HCT116 (cell line): Measurements from ENCODE around the gene PLA2G15. TPM values are rescaled to one million over a fixed set of nuclear protein-coding genes. Genes with fewer than 3 reads are reported as not detected.

Experiments
- ATAC-seq: fragments of 200-7000 bp; cut with Tn5 transposase; 2 replicates; pipeline ENCODE4 v1.9.1; 2020; ENCODE audit warnings: mild to moderate bottlenecking, moderate library complexity
- BruUV-seq: library from RNA; stranded (reverse); fragments of 400-500 nt; replicated peaks from 2 replicates; lab custom pipeline; 2021; lab: Mats Ljungman, UMichigan
- CTCF ChIA-PET: fragments of 300-600 bp; sonication (Branson Sonifier 250); formaldehyde crosslinking; loops from one replicate; lab custom pipeline; 2021; ENCODE audit warnings: antibody characterized with exemption; lab: Charles Lee
- POLR2A ChIA-PET: fragments of 300-600, 350-600 bp; sonication (Branson Sonifier 250); formaldehyde crosslinking; loops from one replicate; lab custom pipeline; 2021; ENCODE audit warnings: antibody characterized with exemption; lab: Charles Lee
- RAD21 ChIA-PET, 2 experiments: fragments of 300-600 bp; sonication (Branson Sonifier 250); formaldehyde crosslinking; loops; one replicate each; lab custom pipeline; 2023; ENCODE audit warnings: low total read pairs in 2 of 2; ENCODE audit not compliant: uncharacterized antibody in 2 of 2, unreplicated experiment in 2 of 2, low non-redundant PET in 1 of 2; lab: Charles Lee
- DNase-seq: peaks from one replicate; pipeline ENCODE4 v3.0.0-alpha.2; 2010; ENCODE audit warnings: low read depth, low spot score
- H2AFZ ChIP-seq: fragments of 200-600 bp; shearing (Covaris generic), sonication (generic); 2 replicates; pipeline ENCODE4 v1.6.1; 2017; ENCODE audit warnings: low read depth, mixed run types, mixed read lengths, antibody characterized with exemption, low read length; ENCODE audit not compliant: poor library complexity, severe bottlenecking
- H3K27ac ChIP-seq: 2 replicates; pipeline ENCODE4 v1.5.1; 2012; ENCODE audit warnings: low read depth, low read length
- H3K27me3 ChIP-seq: fragments of 200-600 bp; sonication (generic); 2 replicates; pipeline ENCODE4 v1.6.1; 2016; ENCODE audit warnings: mixed run types, low read length, mixed read lengths; ENCODE audit not compliant: insufficient read depth
- H3K36me3 ChIP-seq, 2 experiments: fragments of 200-500 bp in 1 of 2; fragments of 200-600 bp in 1 of 2; sonication (Bioruptor generic) in 1 of 2; sonication (generic) in 1 of 2; 2 replicates each; pipeline versions ENCODE4 v1.5.1 to v1.6.1; 2014 to 2016; ENCODE audit warnings: low read length in 2 of 2, inconsistent platforms in 1 of 2, mixed read lengths in 1 of 2, mixed run types in 1 of 2; ENCODE audit not compliant: insufficient read depth in 2 of 2, control insufficient read depth in 1 of 2
- H3K4me1 ChIP-seq, 2 experiments: fragments of 200-600 bp in 1 of 2; sonication (generic) in 1 of 2; 2 replicates each; pipeline versions ENCODE4 v1.5.1 to v1.6.1; 2012 to 2017; ENCODE audit warnings: low read length in 2 of 2, inconsistent platforms in 1 of 2, mild to moderate bottlenecking in 1 of 2, mixed read lengths in 1 of 2, mixed run types in 1 of 2, moderate library complexity in 1 of 2; ENCODE audit not compliant: insufficient read depth in 2 of 2, control insufficient read depth in 1 of 2
- H3K4me2 ChIP-seq: fragments of 200-600 bp; sonication (generic); 2 replicates; pipeline ENCODE4 v1.6.1; 2017; ENCODE audit warnings: mixed run types, low read length, mixed read lengths
- H3K4me3 ChIP-seq, 2 experiments: fragments of 200-600 bp in 1 of 2; sonication (generic) in 1 of 2; replicated peaks in 1 of 2; 2 replicates each; pipeline ENCODE4 v1.5.1; 2011 to 2016; ENCODE audit warnings: low read length in 2 of 2, control low read depth in 1 of 2, low read depth in 1 of 2, mild to moderate bottlenecking in 1 of 2, mixed read lengths in 1 of 2, mixed run types in 1 of 2
- H3K79me2 ChIP-seq: fragments of 200-600 bp; sonication (generic); 2 replicates; pipeline ENCODE4 v1.6.1; 2017; ENCODE audit warnings: mild to moderate bottlenecking, mixed run types, low read length, moderate library complexity, mixed read lengths; ENCODE audit not compliant: insufficient read depth
- H3K9ac ChIP-seq: fragments of 200-600 bp; sonication (generic); 2 replicates; pipeline ENCODE4 v1.6.1; 2016; ENCODE audit warnings: low read length, mixed read lengths
- H3K9me2 ChIP-seq: fragments of 200-600 bp; sonication (generic), shearing (Covaris generic); 2 replicates; pipeline ENCODE4 v1.6.1; 2017; ENCODE audit warnings: mixed run types, mild to moderate bottlenecking, moderate library complexity; ENCODE audit not compliant: insufficient read depth
- H3K9me3 ChIP-seq, 2 experiments: fragments of 200-500 bp in 1 of 2; fragments of 200-600 bp in 1 of 2; sonication (Bioruptor generic) in 1 of 2; sonication (generic) in 1 of 2; 2 replicates each; pipeline ENCODE4 v1.6.1; 2014 to 2017; ENCODE audit warnings: low read length in 2 of 2, mixed read lengths in 2 of 2, inconsistent platforms in 1 of 2, low read depth in 1 of 2, mild to moderate bottlenecking in 1 of 2, mixed run types in 1 of 2, moderate library complexity in 1 of 2; ENCODE audit not compliant: control insufficient read depth in 1 of 2, insufficient read depth in 1 of 2
- H4K20me1 ChIP-seq: fragments of 200-600 bp; sonication (generic), shearing (Covaris generic); 2 replicates; pipeline ENCODE4 v1.6.1; 2017; ENCODE audit warnings: mixed run types, mild to moderate bottlenecking, moderate library complexity; ENCODE audit not compliant: insufficient read depth
- CEBPB ChIP-seq: IDR thresholded peaks from 2 replicates; pipeline ENCODE4 v1.6.1; 2012; ENCODE audit warnings: low read depth
- EGR1 ChIP-seq: IDR thresholded peaks from 2 replicates; pipeline ENCODE4 v1.6.1; 2012; ENCODE audit warnings: low read depth
- ELF1 ChIP-seq: IDR thresholded peaks from 2 replicates; pipeline ENCODE4 v1.6.1; 2012; ENCODE audit warnings: low read depth, borderline replicate concordance
- EZH2phosphoT487 ChIP-seq: fragments of 200-600 bp; IDR thresholded peaks from 2 replicates; pipeline ENCODE4 v1.6.1; 2018; ENCODE audit warnings: antibody characterized with exemption, borderline replicate concordance
- FOSL1 ChIP-seq: IDR thresholded peaks from 2 replicates; pipeline ENCODE4 v1.6.1; 2012; ENCODE audit warnings: low read depth
- SIN3A ChIP-seq: IDR thresholded peaks from 2 replicates; pipeline ENCODE4 v1.6.1; 2012; ENCODE audit warnings: low read depth
- SP1 ChIP-seq: IDR thresholded peaks from 2 replicates; pipeline ENCODE4 v1.6.1; 2012; ENCODE audit warnings: low read depth
- YY1 ChIP-seq: IDR thresholded peaks from 2 replicates; pipeline ENCODE4 v1.6.1; 2011; ENCODE audit warnings: low read length, low read depth, moderate library complexity, mild to moderate bottlenecking; ENCODE audit not compliant: insufficient replicate concordance; ENCODE audit errors: extremely low read depth
- ZFX ChIP-seq: fragments of 450-650 bp; IDR thresholded peaks from 2 replicates; pipeline ENCODE4 v1.6.1; 2017
- ZNF274 ChIP-seq: fragments of 200-500 bp; sonication (Bioruptor generic); IDR thresholded peaks from 2 replicates; pipeline ENCODE4 v1.6.1; 2014; ENCODE audit warnings: mild to moderate bottlenecking, low read depth, low read length, inconsistent platforms
- intact Hi-C: fragments of 100-400 bp; cut with micrococcal nuclease; formaldehyde crosslinking; loops from 2 replicates; pipeline ENCODE4 v1.10.0; 2022
- total RNA-seq: library from RNA; stranded (reverse); gene quantifications from one replicate; pipeline ENCODE4 v1.2.1, GENCODE V29; 2021; ENCODE audit not compliant: unreplicated experiment
- TF ChIP-seq, protein P1 (sequence below): IDR thresholded peaks from 2 replicates; pipeline ENCODE4 v1.6.1; 2011; ENCODE audit warnings: mild to moderate bottlenecking, low read length, moderate library complexity; ENCODE audit not compliant: insufficient replicate concordance; ENCODE audit errors: extremely low read depth
- TF ChIP-seq, protein P2 (sequence below): IDR thresholded peaks from 2 replicates; pipeline ENCODE4 v1.6.1; 2012
- TF ChIP-seq, protein P3 (sequence below), 3 experiments: fragments of 200-600 bp in 1 of 3; sonication (generic) in 1 of 3; IDR thresholded peaks in 2 of 3; conservative IDR thresholded peaks in 1 of 3; 2 replicates each; pipeline ENCODE4 v1.5.1; 2012 to 2017; ENCODE audit warnings: low read depth in 2 of 3, low read length in 2 of 3, antibody characterized with exemption in 1 of 3, borderline replicate concordance in 1 of 3, control low read depth in 1 of 3, mild to moderate bottlenecking in 1 of 3, mixed read lengths in 1 of 3, mixed run types in 1 of 3, moderate library complexity in 1 of 3; ENCODE audit not compliant: insufficient read depth in 1 of 3
- TF ChIP-seq, protein P4 (sequence below): IDR thresholded peaks from 2 replicates; pipeline ENCODE4 v1.6.1; 2012

The PLA2G15 gene
- total RNA-seq, 1 experiment from 2014 or later = 7.5 TPM

DNA sequence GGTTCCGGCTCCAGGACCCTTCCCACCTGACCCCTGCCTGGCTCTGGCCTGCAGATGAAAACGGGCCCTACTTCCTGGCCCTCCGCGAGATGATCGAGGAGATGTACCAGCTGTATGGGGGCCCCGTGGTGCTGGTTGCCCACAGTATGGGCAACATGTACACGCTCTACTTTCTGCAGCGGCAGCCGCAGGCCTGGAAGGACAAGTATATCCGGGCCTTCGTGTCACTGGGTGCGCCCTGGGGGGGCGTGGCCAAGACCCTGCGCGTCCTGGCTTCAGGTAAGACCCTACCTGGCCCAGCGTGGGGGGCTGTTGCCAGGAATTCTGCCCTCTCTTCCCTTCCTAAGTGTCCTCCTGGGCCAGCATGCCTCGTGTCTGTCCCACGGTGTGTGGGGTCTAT is 10.5 kb downstream of the PLA2G15 start:
- DNase-seq (no peak), ATAC-seq (no peak)
- no peak overlapping the region for H3K9ac ChIP-seq
- H3K27me3 ChIP-seq = no peaks in the 10 kb centered on the region
- H3K4me3 ChIP-seq = no peak overlapping the region
- intact Hi-C loops = no loop called here
- no peaks in the 10 kb centered on the region for H3K9me3 ChIP-seq
- CTCF ChIA-PET = no interaction called here
- H3K4me2 ChIP-seq = no peak overlapping the region
- peaks cover 0 to 2% of the 10 kb centered on the region in 2 experiments; a peak in 2 of 4 replicates for H3K36me3 ChIP-seq
- TF ChIP-seq ZNF274 (no peak), EZH2phosphoT487 (no peak), EGR1 (no peak), SP1 (no peak), ELF1 (no peak), CEBPB (no peak), SIN3A (no peak), FOSL1 (no peak), ZFX (no peak), YY1 (no peak)
- TF ChIP-seq, protein P1, sequence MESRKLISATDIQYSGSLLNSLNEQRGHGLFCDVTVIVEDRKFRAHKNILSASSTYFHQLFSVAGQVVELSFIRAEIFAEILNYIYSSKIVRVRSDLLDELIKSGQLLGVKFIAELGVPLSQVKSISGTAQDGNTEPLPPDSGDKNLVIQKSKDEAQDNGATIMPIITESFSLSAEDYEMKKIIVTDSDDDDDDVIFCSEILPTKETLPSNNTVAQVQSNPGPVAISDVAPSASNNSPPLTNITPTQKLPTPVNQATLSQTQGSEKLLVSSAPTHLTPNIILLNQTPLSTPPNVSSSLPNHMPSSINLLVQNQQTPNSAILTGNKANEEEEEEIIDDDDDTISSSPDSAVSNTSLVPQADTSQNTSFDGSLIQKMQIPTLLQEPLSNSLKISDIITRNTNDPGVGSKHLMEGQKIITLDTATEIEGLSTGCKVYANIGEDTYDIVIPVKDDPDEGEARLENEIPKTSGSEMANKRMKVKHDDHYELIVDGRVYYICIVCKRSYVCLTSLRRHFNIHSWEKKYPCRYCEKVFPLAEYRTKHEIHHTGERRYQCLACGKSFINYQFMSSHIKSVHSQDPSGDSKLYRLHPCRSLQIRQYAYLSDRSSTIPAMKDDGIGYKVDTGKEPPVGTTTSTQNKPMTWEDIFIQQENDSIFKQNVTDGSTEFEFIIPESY = no peak
- TF ChIP-seq, protein P2, sequence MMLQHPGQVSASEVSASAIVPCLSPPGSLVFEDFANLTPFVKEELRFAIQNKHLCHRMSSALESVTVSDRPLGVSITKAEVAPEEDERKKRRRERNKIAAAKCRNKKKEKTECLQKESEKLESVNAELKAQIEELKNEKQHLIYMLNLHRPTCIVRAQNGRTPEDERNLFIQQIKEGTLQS = no peak
- TF ChIP-seq, protein P3, sequence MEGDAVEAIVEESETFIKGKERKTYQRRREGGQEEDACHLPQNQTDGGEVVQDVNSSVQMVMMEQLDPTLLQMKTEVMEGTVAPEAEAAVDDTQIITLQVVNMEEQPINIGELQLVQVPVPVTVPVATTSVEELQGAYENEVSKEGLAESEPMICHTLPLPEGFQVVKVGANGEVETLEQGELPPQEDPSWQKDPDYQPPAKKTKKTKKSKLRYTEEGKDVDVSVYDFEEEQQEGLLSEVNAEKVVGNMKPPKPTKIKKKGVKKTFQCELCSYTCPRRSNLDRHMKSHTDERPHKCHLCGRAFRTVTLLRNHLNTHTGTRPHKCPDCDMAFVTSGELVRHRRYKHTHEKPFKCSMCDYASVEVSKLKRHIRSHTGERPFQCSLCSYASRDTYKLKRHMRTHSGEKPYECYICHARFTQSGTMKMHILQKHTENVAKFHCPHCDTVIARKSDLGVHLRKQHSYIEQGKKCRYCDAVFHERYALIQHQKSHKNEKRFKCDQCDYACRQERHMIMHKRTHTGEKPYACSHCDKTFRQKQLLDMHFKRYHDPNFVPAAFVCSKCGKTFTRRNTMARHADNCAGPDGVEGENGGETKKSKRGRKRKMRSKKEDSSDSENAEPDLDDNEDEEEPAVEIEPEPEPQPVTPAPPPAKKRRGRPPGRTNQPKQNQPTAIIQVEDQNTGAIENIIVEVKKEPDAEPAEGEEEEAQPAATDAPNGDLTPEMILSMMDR (IDR thresholded peaks at IDR 0.05 in 2 of 3, conservative IDR thresholded peaks at IDR 0.05 in 1 of 3; ENCODE audit: borderline replicate concordance in 1 of 3, insufficient read depth in 1 of 3, low read depth in 2 of 3, low read length in 2 of 3) = no peak
- TF ChIP-seq, protein P4, sequence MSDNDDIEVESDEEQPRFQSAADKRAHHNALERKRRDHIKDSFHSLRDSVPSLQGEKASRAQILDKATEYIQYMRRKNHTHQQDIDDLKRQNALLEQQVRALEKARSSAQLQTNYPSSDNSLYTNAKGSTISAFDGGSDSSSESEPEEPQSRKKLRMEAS = no peak
- H3K4me1 ChIP-seq = peaks cover 0 to 10% of the 10 kb centered on the region in 2 experiments; a peak in 2 of 4 replicates
- H3K9me2 ChIP-seq = no peaks in the 10 kb centered on the region
- H2AFZ ChIP-seq = no peak overlapping the region
- H4K20me1 ChIP-seq = no peaks in the 10 kb centered on the region
- RAD21 ChIA-PET = no interaction called here
- H3K27ac ChIP-seq = no peak overlapping the region
- no TSS peak for BruUV-seq
- H3K79me2 ChIP-seq = no peaks in the 10 kb centered on the region
- POLR2A ChIA-PET = no interaction called here
